ENCODE measurements around the gene FCSK. TPM values are rescaled to one million over a fixed set of nuclear protein-coding genes. Genes with fewer than 3 reads are reported as not detected.

Gene FCSK
- polyA plus RNA-seq, 1 donor from 2014 or later: 10.7 TPM

- Histone ChIP-seq H3K4me2 (ENCODE audit: low read length) (no peak overlapping the region), H3K36me3 (ENCODE audit: insufficient read depth, low read length) (no peaks in the 10 kb centered on the region), H3F3A (ENCODE audit: insufficient read depth, low read length, poor library complexity, severe bottlenecking) (no peaks in the 10 kb centered on the region), H3K27ac (ENCODE audit: low read length) (no peak overlapping the region), H3K9ac (ENCODE audit: low read length) (no peak overlapping the region), H2AFZ (ENCODE audit: low read depth, low read length) (no peak overlapping the region), H4K20me1 (ENCODE audit: insufficient read depth) (no peaks in the 10 kb centered on the region), H3K9me3 (ENCODE audit: low read length) (no peaks in the 10 kb centered on the region), H3K9me2 (ENCODE audit: insufficient read depth, low read length) (no peaks in the 10 kb centered on the region), H3K79me2 (replicated peaks; ENCODE audit: insufficient read depth, low read length) (no peaks in the 10 kb centered on the region), H3K4me3 (ENCODE audit: low read length) (no peak overlapping the region), H3K27me3 (ENCODE audit: insufficient read depth, low read depth, low read length) (no peaks in the 10 kb centered on the region)
- no peak for TF ChIP-seq MXI1 (conservative IDR thresholded peaks at IDR 0.05; ENCODE audit: poor library complexity, severe bottlenecking)
- no peak for TF ChIP-seq TAF1 (IDR thresholded peaks at IDR 0.05; ENCODE audit: low read depth)
- TF ChIP-seq, protein P1, sequence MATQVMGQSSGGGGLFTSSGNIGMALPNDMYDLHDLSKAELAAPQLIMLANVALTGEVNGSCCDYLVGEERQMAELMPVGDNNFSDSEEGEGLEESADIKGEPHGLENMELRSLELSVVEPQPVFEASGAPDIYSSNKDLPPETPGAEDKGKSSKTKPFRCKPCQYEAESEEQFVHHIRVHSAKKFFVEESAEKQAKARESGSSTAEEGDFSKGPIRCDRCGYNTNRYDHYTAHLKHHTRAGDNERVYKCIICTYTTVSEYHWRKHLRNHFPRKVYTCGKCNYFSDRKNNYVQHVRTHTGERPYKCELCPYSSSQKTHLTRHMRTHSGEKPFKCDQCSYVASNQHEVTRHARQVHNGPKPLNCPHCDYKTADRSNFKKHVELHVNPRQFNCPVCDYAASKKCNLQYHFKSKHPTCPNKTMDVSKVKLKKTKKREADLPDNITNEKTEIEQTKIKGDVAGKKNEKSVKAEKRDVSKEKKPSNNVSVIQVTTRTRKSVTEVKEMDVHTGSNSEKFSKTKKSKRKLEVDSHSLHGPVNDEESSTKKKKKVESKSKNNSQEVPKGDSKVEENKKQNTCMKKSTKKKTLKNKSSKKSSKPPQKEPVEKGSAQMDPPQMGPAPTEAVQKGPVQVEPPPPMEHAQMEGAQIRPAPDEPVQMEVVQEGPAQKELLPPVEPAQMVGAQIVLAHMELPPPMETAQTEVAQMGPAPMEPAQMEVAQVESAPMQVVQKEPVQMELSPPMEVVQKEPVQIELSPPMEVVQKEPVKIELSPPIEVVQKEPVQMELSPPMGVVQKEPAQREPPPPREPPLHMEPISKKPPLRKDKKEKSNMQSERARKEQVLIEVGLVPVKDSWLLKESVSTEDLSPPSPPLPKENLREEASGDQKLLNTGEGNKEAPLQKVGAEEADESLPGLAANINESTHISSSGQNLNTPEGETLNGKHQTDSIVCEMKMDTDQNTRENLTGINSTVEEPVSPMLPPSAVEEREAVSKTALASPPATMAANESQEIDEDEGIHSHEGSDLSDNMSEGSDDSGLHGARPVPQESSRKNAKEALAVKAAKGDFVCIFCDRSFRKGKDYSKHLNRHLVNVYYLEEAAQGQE (IDR thresholded peaks at IDR 0.05; ENCODE audit: borderline replicate concordance): no peak
- no peak for TF ChIP-seq EZH2 (IDR thresholded peaks at IDR 0.05; ENCODE audit: borderline replicate concordance, insufficient read depth, low read length, poor library complexity, severe bottlenecking)
- no peak for TF ChIP-seq RAD21 (conservative IDR thresholded peaks at IDR 0.05)
- no peak for TF ChIP-seq SMC3 (conservative IDR thresholded peaks at IDR 0.05; ENCODE audit: poor library complexity)
- TF ChIP-seq POLR2AphosphoS5 (IDR thresholded peaks at IDR 0.05): no peak
- TF ChIP-seq, protein P2, sequence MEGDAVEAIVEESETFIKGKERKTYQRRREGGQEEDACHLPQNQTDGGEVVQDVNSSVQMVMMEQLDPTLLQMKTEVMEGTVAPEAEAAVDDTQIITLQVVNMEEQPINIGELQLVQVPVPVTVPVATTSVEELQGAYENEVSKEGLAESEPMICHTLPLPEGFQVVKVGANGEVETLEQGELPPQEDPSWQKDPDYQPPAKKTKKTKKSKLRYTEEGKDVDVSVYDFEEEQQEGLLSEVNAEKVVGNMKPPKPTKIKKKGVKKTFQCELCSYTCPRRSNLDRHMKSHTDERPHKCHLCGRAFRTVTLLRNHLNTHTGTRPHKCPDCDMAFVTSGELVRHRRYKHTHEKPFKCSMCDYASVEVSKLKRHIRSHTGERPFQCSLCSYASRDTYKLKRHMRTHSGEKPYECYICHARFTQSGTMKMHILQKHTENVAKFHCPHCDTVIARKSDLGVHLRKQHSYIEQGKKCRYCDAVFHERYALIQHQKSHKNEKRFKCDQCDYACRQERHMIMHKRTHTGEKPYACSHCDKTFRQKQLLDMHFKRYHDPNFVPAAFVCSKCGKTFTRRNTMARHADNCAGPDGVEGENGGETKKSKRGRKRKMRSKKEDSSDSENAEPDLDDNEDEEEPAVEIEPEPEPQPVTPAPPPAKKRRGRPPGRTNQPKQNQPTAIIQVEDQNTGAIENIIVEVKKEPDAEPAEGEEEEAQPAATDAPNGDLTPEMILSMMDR (IDR thresholded peaks at IDR 0.05; ENCODE audit: poor library complexity, severe bottlenecking): no peak
- no peak for TF ChIP-seq EP300 (conservative IDR thresholded peaks at IDR 0.05; ENCODE audit: poor library complexity, severe bottlenecking)
These were observed 20.1 kb downstream of the FCSK start for GRCh38 chr16:70474320-70475053.

DNA sequence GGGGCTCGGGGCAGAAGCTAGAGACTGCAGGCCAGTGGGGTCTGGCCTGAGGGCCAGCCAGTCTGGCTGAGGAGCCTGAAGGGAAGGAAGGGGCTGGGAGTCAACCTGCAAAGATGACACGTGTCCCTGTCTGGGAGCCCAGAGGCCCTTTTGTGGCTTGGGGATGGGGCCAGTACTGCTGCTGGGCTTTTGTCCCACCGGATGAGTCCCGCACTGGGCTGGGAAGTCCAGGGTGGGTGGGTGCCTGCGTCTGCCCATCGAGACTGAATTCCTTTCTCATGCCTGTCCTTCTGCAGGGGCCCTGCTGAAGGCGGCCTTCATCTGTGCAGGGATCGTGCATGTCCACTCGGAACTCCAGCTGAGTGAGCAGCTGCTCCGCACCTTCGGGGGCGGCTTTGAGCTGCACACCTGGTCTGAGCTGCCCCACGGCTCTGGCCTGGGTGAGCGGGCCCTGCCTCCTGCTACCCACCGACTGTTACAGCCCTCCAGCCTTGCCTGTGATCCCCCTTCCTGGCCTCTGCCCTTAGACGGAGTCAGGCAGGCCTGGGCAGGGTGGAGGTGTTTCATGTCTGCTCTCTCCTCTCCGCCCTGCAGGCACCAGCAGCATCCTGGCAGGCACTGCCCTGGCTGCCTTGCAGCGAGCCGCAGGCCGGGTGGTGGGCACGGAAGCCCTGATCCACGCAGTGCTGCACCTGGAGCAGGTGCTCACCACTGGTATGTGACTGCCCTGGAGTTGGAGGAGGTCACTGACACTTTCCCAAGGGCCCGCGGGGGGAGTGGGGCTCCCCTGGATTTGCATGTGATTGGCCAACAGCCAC lies 20.9 kb downstream of the FCSK start:
- Histone ChIP-seq H3K9me3 (ENCODE audit: low read length) (no peaks in the 10 kb centered on the region), H3K27ac (ENCODE audit: low read length) (no peak overlapping the region), H4K20me1 (ENCODE audit: insufficient read depth) (no peaks in the 10 kb centered on the region), H2AFZ (ENCODE audit: low read depth, low read length) (no peak overlapping the region), H3K79me2 (replicated peaks; ENCODE audit: insufficient read depth, low read length) (no peaks in the 10 kb centered on the region), H3K27me3 (ENCODE audit: insufficient read depth, low read depth, low read length) (no peaks in the 10 kb centered on the region), H3K4me2 (ENCODE audit: low read length) (no peak overlapping the region), H3K9me2 (ENCODE audit: insufficient read depth, low read length) (no peaks in the 10 kb centered on the region), H3K9ac (ENCODE audit: low read length) (no peak overlapping the region), H3K4me3 (ENCODE audit: low read length) (no peak overlapping the region), H3F3A (ENCODE audit: insufficient read depth, low read length, poor library complexity, severe bottlenecking) (no peaks in the 10 kb centered on the region), H3K36me3 (ENCODE audit: insufficient read depth, low read length) (no peaks in the 10 kb centered on the region)
- no peak for TF ChIP-seq RAD21 (conservative IDR thresholded peaks at IDR 0.05)
- no peak for TF ChIP-seq MXI1 (conservative IDR thresholded peaks at IDR 0.05; ENCODE audit: poor library complexity, severe bottlenecking)
- TF ChIP-seq, protein P2 (IDR thresholded peaks at IDR 0.05; ENCODE audit: poor library complexity, severe bottlenecking): no peak
